HCT116 (cell line): ENCODE measurements around the gene CXCR2.

ENCODE experiments used
- ATF3 ChIP-seq: IDR thresholded peaks from 2 replicates; pipeline ENCODE4 v1.6.1; 2012
- CTCF ChIP-seq, 3 experiments: fragments of 200-600 bp in 1 of 3; sonication (generic) in 1 of 3; IDR thresholded peaks in 2 of 3; conservative IDR thresholded peaks in 1 of 3; 2 replicates each; pipeline ENCODE4 v1.5.1; 2012 to 2017; ENCODE audit warnings: low read depth in 2 of 3, low read length in 2 of 3, antibody characterized with exemption in 1 of 3, borderline replicate concordance in 1 of 3, control low read depth in 1 of 3, mild to moderate bottlenecking in 1 of 3, mixed read lengths in 1 of 3, mixed run types in 1 of 3, moderate library complexity in 1 of 3; ENCODE audit not compliant: insufficient read depth in 1 of 3
- FOSL1 ChIP-seq: IDR thresholded peaks from 2 replicates; pipeline ENCODE4 v1.6.1; 2012; ENCODE audit warnings: low read depth
- MAX ChIP-seq: IDR thresholded peaks from 2 replicates; pipeline ENCODE4 v1.6.1; 2012
- POLR2A ChIP-seq: IDR thresholded peaks from 2 replicates; pipeline ENCODE4 v1.7.0; 2011; ENCODE audit warnings: borderline replicate concordance; ENCODE audit not compliant: insufficient read depth, insufficient read length; ENCODE audit errors: extremely low read depth
- YY1 ChIP-seq: IDR thresholded peaks from 2 replicates; pipeline ENCODE4 v1.6.1; 2011; ENCODE audit warnings: low read length, low read depth, moderate library complexity, mild to moderate bottlenecking; ENCODE audit not compliant: insufficient replicate concordance; ENCODE audit errors: extremely low read depth

GRCh38 chr2:218152172-218152571, 26.3 kb downstream of the CXCR2 start:
- TF ChIP-seq POLR2A (no peak), MAX (no peak), YY1 (no peak), ATF3 (no peak), CTCF (IDR thresholded peaks at IDR 0.05 in 2 of 3, conservative IDR thresholded peaks at IDR 0.05 in 1 of 3; ENCODE audit: borderline replicate concordance in 1 of 3, insufficient read depth in 1 of 3, low read depth in 2 of 3, low read length in 2 of 3) (no peak), FOSL1 (no peak)
